Uterus (tissue), 2 donors: ENCODE data around the gene MYBPH.

Experiments
- CTCF ChIP-seq, 4 experiments: fragments of 200-600 bp in 2 of 4; fragments of 450-650 bp in 2 of 4; sonication (generic) in 2 of 4; IDR thresholded peaks; one replicate each; pipeline ENCODE4 v1.5.1; 2016 to 2019; ENCODE audit warnings: antibody characterized with exemption in 4 of 4, mild to moderate bottlenecking in 2 of 4, moderate library complexity in 1 of 4
- POLR2A ChIP-seq, 2 donors: fragments of 450-650 bp; IDR thresholded peaks; one replicate each; pipeline ENCODE4 v1.6.1; 2016; ENCODE audit warnings: antibody characterized with exemption in 2 of 2, mild to moderate bottlenecking in 1 of 2, moderate library complexity in 1 of 2

DNA sequence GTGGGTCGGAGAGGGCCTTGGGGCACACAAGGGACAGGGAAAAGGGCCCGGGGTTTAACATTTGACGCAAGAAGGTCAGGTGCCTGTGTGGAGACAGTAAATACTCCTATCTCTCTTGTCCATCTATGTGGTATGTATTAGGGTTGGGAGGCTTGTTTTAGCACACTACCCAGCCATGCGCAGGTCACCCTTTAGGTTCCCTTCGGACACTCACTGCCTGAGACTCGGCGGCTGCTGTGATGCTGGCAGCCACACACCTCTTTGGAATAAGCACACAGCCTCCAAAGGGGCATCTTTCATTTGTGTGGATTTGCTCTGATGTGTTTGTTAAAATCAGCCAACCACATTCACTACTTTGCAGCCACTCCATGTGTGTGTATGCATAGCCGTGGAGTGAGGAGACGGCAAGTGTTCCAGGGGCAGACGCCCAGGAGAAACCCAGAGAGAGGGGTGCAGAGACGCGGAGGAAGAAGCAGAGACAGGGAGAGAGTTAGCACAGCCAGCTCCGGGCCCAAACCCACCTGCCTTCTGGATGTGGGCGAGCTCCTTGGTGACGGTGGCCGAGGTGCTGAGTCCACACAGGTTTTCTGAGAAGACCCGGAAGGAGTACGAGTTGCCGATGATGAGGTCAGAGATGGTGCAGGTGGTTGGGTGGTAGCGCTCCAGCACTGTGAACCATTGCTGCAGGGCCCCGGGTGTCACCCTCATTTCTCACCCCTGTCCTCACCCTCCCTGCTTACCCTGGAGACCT is 5.7 kb downstream of the MYBPH start:
- TF ChIP-seq POLR2A (IDR thresholded peaks at IDR 0.05) (no peak), CTCF (IDR thresholded peaks at IDR 0.05) (no peak)
